ENCODE data around the gene HOXA9. TPM values are rescaled to one million over a fixed set of nuclear protein-coding genes. Genes with fewer than 3 reads are reported as not detected.

HOXA9 gene
- total and polyA plus RNA-seq, 2 of the 4 experiments (the other 2 are of a cell fraction), result 0.18 to 0.32 TPM

DNA sequence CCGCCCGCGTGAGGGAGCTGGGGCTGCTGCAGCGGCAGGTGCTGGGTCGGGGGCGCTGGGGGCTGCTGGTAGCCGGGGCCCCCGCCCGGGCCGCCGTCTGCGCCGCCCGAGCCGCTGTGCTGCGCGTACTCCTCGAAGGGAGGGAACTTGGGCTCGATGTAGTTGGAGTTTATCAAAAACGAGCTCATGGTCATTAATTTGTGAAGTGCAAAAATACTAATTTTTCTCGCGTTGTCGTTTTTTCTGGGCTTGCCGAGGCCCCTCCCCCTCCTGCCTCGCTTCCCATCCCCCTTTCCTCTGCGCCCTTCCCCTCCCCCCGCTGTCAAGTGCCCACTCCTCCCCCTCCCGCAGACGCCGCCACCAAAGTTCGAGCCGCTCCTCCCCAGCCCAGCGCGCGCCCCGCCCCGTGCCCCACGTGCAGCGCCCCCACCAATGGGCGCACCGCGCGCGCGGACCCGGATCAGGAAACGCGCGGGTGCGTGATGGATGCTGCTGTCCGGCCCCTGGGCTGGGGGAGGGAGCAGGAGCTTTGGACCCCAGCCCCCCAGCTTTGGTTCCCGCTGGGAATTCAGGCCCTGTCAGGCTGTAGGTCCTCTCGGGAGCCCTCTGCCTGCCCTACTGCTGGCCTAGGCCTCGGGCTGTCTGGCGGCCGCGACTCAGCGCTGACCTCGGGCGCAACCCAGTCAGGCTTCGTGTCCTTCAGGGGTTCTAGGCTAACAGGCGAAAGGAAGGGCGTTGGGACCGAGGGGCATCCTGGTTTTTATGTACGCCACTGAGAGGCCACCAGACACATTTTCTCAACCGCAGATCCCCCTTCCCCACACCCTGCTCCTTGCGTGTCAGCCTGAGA is 34.6 kb downstream of the HOXA9 start, which contains the start of gene HOXA4 (continued):
- TF ChIP-seq, protein P1, sequence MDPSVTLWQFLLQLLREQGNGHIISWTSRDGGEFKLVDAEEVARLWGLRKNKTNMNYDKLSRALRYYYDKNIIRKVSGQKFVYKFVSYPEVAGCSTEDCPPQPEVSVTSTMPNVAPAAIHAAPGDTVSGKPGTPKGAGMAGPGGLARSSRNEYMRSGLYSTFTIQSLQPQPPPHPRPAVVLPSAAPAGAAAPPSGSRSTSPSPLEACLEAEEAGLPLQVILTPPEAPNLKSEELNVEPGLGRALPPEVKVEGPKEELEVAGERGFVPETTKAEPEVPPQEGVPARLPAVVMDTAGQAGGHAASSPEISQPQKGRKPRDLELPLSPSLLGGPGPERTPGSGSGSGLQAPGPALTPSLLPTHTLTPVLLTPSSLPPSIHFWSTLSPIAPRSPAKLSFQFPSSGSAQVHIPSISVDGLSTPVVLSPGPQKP (IDR thresholded peaks at IDR 0.05; ENCODE audit: borderline replicate concordance, low read depth, low read length), result no peak
- TF ChIP-seq RAD21 (IDR thresholded peaks at IDR 0.05; ENCODE audit: low read length) (no peak), MAZ (IDR thresholded peaks at IDR 0.05; ENCODE audit: borderline replicate concordance, low read depth, low read length) (peak; percentile 89)

Measured in IMR-90 (cell line).